ENCODE measurements around the gene PRKAR1B. TPM values are rescaled to one million over a fixed set of nuclear protein-coding genes. Genes with fewer than 3 reads are reported as not detected.

Gene PRKAR1B
- total RNA-seq, 4 donors from 2014 or later, result 1.2 to 12.5 (median 3.6) TPM

- intact Hi-C loops (cut with DNase I; ENCODE audit: low total_unique reads), result no loop called here
- Histone ChIP-seq H3K4me1 (peaks cover 7 to 14% of the 10 kb centered on the region in 2 donors), H3K27ac (no peak overlapping the region), H3K27me3 (peaks cover 35 to 63% (median 40%) of the 10 kb centered on the region in 3 donors), H3K36me3 (no peaks in the 10 kb centered on the region), H3K9me3 (no peaks in the 10 kb centered on the region), H3K4me3 (no peak overlapping the region)
- TF ChIP-seq POLR2A (IDR thresholded peaks at IDR 0.05) (no peak), CTCF (IDR thresholded peaks at IDR 0.05 in 4 of 5, conservative IDR thresholded peaks at IDR 0.05 in 1 of 5) (no peak)
- ATAC-seq (no peak), DNase-seq (no peak)
- in situ Hi-C loops (cut with MboI; ENCODE audit: low sequenced_read_pairs in 4 of 4), result no loop called here
These were observed 152.3 kb downstream of the PRKAR1B start for GRCh38 chr7:574661-575395.

GRCh38 chr7:573933-574381 lies 153.1 kb downstream of the PRKAR1B start:
- Histone ChIP-seq H3K36me3 (no peaks in the 10 kb centered on the region), H3K9me3 (no peaks in the 10 kb centered on the region), H3K27ac (no peak overlapping the region), H3K4me3 (no peak overlapping the region), H3K27me3 (peaks cover 35 to 63% (median 41%) of the 10 kb centered on the region in 3 donors), H3K4me1 (peaks cover 7 to 15% of the 10 kb centered on the region in 2 donors)
- in situ Hi-C loops (cut with MboI; ENCODE audit: low sequenced_read_pairs in 4 of 4) (no loop called here), intact Hi-C loops (cut with DNase I; ENCODE audit: low total_unique reads) (no loop called here)
- ATAC-seq, result no peak
- DNase-seq, result no peak
- TF ChIP-seq POLR2A (IDR thresholded peaks at IDR 0.05), result no peak
- no peak for TF ChIP-seq CTCF (IDR thresholded peaks at IDR 0.05 in 4 of 5, conservative IDR thresholded peaks at IDR 0.05 in 1 of 5)

GRCh38 chr7:573269-573932 lies 153.7 kb downstream of the PRKAR1B start:
- Histone ChIP-seq H3K36me3 (no peaks in the 10 kb centered on the region), H3K27me3 (peaks cover 38 to 63% (median 44%) of the 10 kb centered on the region in 3 donors), H3K4me1 (peaks cover 11 to 21% of the 10 kb centered on the region in 2 donors), H3K9me3 (no peaks in the 10 kb centered on the region), H3K4me3 (no peak overlapping the region), H3K27ac (no peak overlapping the region)
- DNase-seq (no peak), ATAC-seq (no peak)
- intact Hi-C loops (cut with DNase I; ENCODE audit: low total_unique reads) (no loop called here), in situ Hi-C loops (cut with MboI; ENCODE audit: low sequenced_read_pairs in 4 of 4) (no loop called here)
- TF ChIP-seq CTCF (IDR thresholded peaks at IDR 0.05 in 4 of 5, conservative IDR thresholded peaks at IDR 0.05 in 1 of 5), result no peak
- no peak for TF ChIP-seq POLR2A (IDR thresholded peaks at IDR 0.05)

- no peak for DNase-seq
- no peak for TF ChIP-seq CTCF (IDR thresholded peaks at IDR 0.05 in 4 of 5, conservative IDR thresholded peaks at IDR 0.05 in 1 of 5)
- no peak for TF ChIP-seq POLR2A (IDR thresholded peaks at IDR 0.05)
- ATAC-seq, result no peak
- intact Hi-C loops (cut with DNase I; ENCODE audit: low total_unique reads), result no loop called here
- H3K27me3 ChIP-seq, result peaks cover 39 to 60% (median 46%) of the 10 kb centered on the region in 3 donors
- in situ Hi-C loops (cut with MboI; ENCODE audit: low sequenced_read_pairs in 4 of 4), result no loop called here
- H3K36me3 ChIP-seq, result no peaks in the 10 kb centered on the region
- no peak overlapping the region for H3K4me3 ChIP-seq
- no peaks in the 10 kb centered on the region for H3K9me3 ChIP-seq
- H3K27ac ChIP-seq, result no peak overlapping the region
- peaks cover 16 to 26% of the 10 kb centered on the region in 2 donors for H3K4me1 ChIP-seq
These were observed 154.4 kb downstream of the PRKAR1B start for GRCh38 chr7:572416-573268.

Data from gastrocnemius medialis (tissue), 4 donors.